C4-2B (cell line): ENCODE measurements around the gene TIGD3.

ENCODE experiments used
- ZFX ChIP-seq: fragments of 450-650 bp; IDR thresholded peaks from 2 replicates; pipeline ENCODE4 v1.6.1; 2017
- TF ChIP-seq, protein P1 (sequence below): fragments of 450-650 bp; conservative IDR thresholded peaks from 2 replicates; pipeline ENCODE4 v1.5.1; 2017; ENCODE audit warnings: mild to moderate bottlenecking

DNA sequence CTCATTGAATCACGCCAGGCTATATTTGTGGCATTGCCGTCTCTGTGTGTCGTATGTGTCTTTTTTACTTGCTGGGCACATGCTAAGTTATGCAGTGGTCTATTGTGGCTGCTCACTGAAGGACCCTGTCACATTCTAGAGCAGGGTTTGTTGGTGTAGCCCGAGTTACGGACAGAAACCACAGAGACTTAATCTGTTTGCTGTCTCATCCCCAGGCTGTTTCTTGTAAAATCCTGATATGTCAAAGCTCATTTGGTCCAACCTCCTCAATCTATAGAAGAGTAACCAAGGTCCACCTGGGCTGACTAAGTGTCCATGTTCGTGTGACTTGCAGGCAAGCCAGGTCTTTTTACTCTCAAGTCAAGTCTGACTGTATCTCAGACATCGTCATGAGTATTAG, 15.9 kb upstream of the TIGD3 start:
- TF ChIP-seq, protein P1, sequence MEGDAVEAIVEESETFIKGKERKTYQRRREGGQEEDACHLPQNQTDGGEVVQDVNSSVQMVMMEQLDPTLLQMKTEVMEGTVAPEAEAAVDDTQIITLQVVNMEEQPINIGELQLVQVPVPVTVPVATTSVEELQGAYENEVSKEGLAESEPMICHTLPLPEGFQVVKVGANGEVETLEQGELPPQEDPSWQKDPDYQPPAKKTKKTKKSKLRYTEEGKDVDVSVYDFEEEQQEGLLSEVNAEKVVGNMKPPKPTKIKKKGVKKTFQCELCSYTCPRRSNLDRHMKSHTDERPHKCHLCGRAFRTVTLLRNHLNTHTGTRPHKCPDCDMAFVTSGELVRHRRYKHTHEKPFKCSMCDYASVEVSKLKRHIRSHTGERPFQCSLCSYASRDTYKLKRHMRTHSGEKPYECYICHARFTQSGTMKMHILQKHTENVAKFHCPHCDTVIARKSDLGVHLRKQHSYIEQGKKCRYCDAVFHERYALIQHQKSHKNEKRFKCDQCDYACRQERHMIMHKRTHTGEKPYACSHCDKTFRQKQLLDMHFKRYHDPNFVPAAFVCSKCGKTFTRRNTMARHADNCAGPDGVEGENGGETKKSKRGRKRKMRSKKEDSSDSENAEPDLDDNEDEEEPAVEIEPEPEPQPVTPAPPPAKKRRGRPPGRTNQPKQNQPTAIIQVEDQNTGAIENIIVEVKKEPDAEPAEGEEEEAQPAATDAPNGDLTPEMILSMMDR, result no peak
- TF ChIP-seq ZFX, result no peak
